Sigmoid colon (tissue), 7 donors: ENCODE data around the gene MGAT3. TPM values are rescaled to one million over a fixed set of nuclear protein-coding genes. Genes with fewer than 3 reads are reported as not detected.

Source experiments
- DNase-seq: peaks from one replicate; pipeline ENCODE4 v3.0.0-alpha.2; 2019
- H3K27ac ChIP-seq, 4 donors: fragments of 200-600 bp; sonication (generic); one replicate each; pipeline ENCODE4 v1.5.1; 2016 to 2019; ENCODE audit warnings: mild to moderate bottlenecking in 1 of 4
- H3K27me3 ChIP-seq, 3 donors: fragments of 200-600 bp; sonication (generic); one replicate each; pipeline ENCODE4 v1.5.1; 2019; ENCODE audit warnings: mild to moderate bottlenecking in 1 of 3
- H3K36me3 ChIP-seq, 4 donors: fragments of 200-600 bp; sonication (generic); one replicate each; pipeline ENCODE4 v1.5.1; 2016 to 2019
- H3K4me1 ChIP-seq, 4 donors: fragments of 200-600 bp; sonication (generic); one replicate each; pipeline ENCODE4 v1.5.1; 2017 to 2019
- H3K4me3 ChIP-seq, 4 donors: fragments of 200-600 bp; sonication (generic); one replicate each; pipeline ENCODE4 v1.5.1; 2017 to 2019; ENCODE audit warnings: mild to moderate bottlenecking in 2 of 4, moderate library complexity in 1 of 4
- H3K9me3 ChIP-seq, 4 donors: fragments of 200-600 bp in 3 of 4; sonication (generic) in 3 of 4; one replicate each; pipeline versions ENCODE4 v1.5.1 to v1.6.1; 2013 to 2019
- CTCF ChIP-seq, 4 experiments: fragments of 450-650 bp in 3 of 4; fragments of 200-600 bp in 1 of 4; IDR thresholded peaks; one replicate each; pipeline ENCODE4 v1.5.1; 2016 to 2019; ENCODE audit warnings: antibody characterized with exemption in 4 of 4, mild to moderate bottlenecking in 3 of 4, moderate library complexity in 2 of 4
- EP300 ChIP-seq, 4 donors: sonication (generic); formaldehyde crosslinking; IDR thresholded peaks; one replicate each; pipeline ENCODE4 v1.6.1; 2017; ENCODE audit warnings: antibody characterized with exemption in 4 of 4
- POLR2A ChIP-seq, 2 donors: fragments of 450-650 bp; IDR thresholded peaks; one replicate each; pipeline ENCODE4 v1.6.1; 2016; ENCODE audit warnings: antibody characterized with exemption in 2 of 2, mild to moderate bottlenecking in 2 of 2, moderate library complexity in 2 of 2
- POLR2AphosphoS5 ChIP-seq, 4 donors: sonication (generic); formaldehyde crosslinking; IDR thresholded peaks; one replicate each; pipeline ENCODE4 v1.6.1; 2017; ENCODE audit warnings: antibody characterized with exemption in 4 of 4
- WGBS, 2 donors: extraction: QIAGEN DNeasy Blood & Tissue Kit; methylation state at CpG; one replicate each; pipeline ENCODE4 v1.1.7; 2013; 5-methylcytosine and 5-hydroxymethylcytosine counted together
- intact Hi-C: fragments of 100-400 bp; cut with DNase I; formaldehyde crosslinking; loops from one replicate; pipeline ENCODE4 v1.15.1; 2023
- polyA plus RNA-seq, 3 donors: library from polyadenylated mRNA; stranded (reverse); fragments of 200-250 nt; gene quantifications; one replicate each; pipeline ENCODE4 v1.2.3, GENCODE V29; 2013
- total RNA-seq, 4 donors: library from RNA; depleted of rRNA; stranded (reverse); fragments of >200 nt; gene quantifications; one replicate each; pipeline ENCODE4 v1.1.0, GENCODE V29; 2016
- donor health status: healthy with polysubstance abuse.
- donor health status: Bipolar disorder and iron deficiency.
- donor health status: healthy.

Gene MGAT3
- total and polyA plus RNA-seq, 7 donors: 0.60 to 8.1 (median 1.1) TPM

- H3K4me1 ChIP-seq: no peaks in the 10 kb centered on the region
- H3K36me3 ChIP-seq: no peaks in the 10 kb centered on the region
- 51 to 68% methylated on average over 18 of the region's 18 CpGs for WGBS, 2 donors
- H3K27ac ChIP-seq: no peak overlapping the region
- H3K9me3 ChIP-seq: no peaks in the 10 kb centered on the region
- TF ChIP-seq POLR2AphosphoS5 (IDR thresholded peaks at IDR 0.05) (no peak), POLR2A (IDR thresholded peaks at IDR 0.05) (no peak), CTCF (IDR thresholded peaks at IDR 0.05) (no peak), EP300 (IDR thresholded peaks at IDR 0.05) (no peak)
- no peak for DNase-seq
- intact Hi-C loops: no loop called here
- no peak overlapping the region for H3K4me3 ChIP-seq
- H3K27me3 ChIP-seq: no peaks in the 10 kb centered on the region
Observed at GRCh38 chr22:39468487-39469325, 11.9 kb downstream of the MGAT3 start.

GRCh38 chr22:39469326-39469680, 12.5 kb downstream of the MGAT3 start:
- TF ChIP-seq EP300 (IDR thresholded peaks at IDR 0.05) (no peak), POLR2AphosphoS5 (IDR thresholded peaks at IDR 0.05) (no peak)
- intact Hi-C loops: no loop called here
- no peak overlapping the region for H3K4me3 ChIP-seq
- no peak for DNase-seq
- H3K36me3 ChIP-seq: no peaks in the 10 kb centered on the region
- 33 to 78% methylated on average over 6 of the region's 6 CpGs for WGBS, 2 donors
- no peaks in the 10 kb centered on the region for H3K9me3 ChIP-seq
- H3K27me3 ChIP-seq: no peaks in the 10 kb centered on the region
- no peak overlapping the region for H3K27ac ChIP-seq
- H3K4me1 ChIP-seq: no peaks in the 10 kb centered on the region

GRCh38 chr22:39469681-39470450, 13.1 kb downstream of the MGAT3 start:
- Histone ChIP-seq H3K4me1 (no peaks in the 10 kb centered on the region), H3K36me3 (no peaks in the 10 kb centered on the region), H3K27me3 (no peaks in the 10 kb centered on the region), H3K4me3 (no peak overlapping the region), H3K9me3 (no peaks in the 10 kb centered on the region), H3K27ac (peak overlapping the region; percentile 5 to 67 (median 28))
- no peak for TF ChIP-seq CTCF (IDR thresholded peaks at IDR 0.05)
- no peak for TF ChIP-seq POLR2AphosphoS5 (IDR thresholded peaks at IDR 0.05)
- TF ChIP-seq POLR2A (IDR thresholded peaks at IDR 0.05): no peak
- no peak for TF ChIP-seq EP300 (IDR thresholded peaks at IDR 0.05)
- intact Hi-C loops: no loop called here
- 27 to 67% methylated on average over 26 of the region's 26 CpGs for WGBS, 2 donors
- no peak for DNase-seq

GRCh38 chr22:39470451-39471291, 13.9 kb downstream of the MGAT3 start:
- no peaks in the 10 kb centered on the region for H3K4me1 ChIP-seq
- TF ChIP-seq EP300 (IDR thresholded peaks at IDR 0.05) (no peak), CTCF (IDR thresholded peaks at IDR 0.05) (no peak), POLR2A (IDR thresholded peaks at IDR 0.05) (no peak), POLR2AphosphoS5 (IDR thresholded peaks at IDR 0.05) (no peak)
- H3K36me3 ChIP-seq: no peaks in the 10 kb centered on the region
- H3K4me3 ChIP-seq: no peak overlapping the region
- peak overlapping the region; percentile 5 to 67 (median 28) for H3K27ac ChIP-seq
- no peaks in the 10 kb centered on the region for H3K27me3 ChIP-seq
- intact Hi-C loops: no loop called here
- H3K9me3 ChIP-seq: no peaks in the 10 kb centered on the region
- WGBS, 2 donors: 77 to 81% methylated on average over 16 of the region's 16 CpGs
- no peak for DNase-seq
